Erythroblast (primary cell): ENCODE measurements around the gene PDIA3.
"Not testable (repeated sequence)": the region's sequence is repeated elsewhere in the genome, so short reads cannot be mapped to it uniquely, and the experiment has no call there.

Experiments
- GATA1 ChIP-seq: IDR thresholded peaks from 2 replicates; pipeline ENCODE4 v1.6.1; 2011; ENCODE audit warnings: low read depth, mild to moderate bottlenecking, control low read depth, low read length, moderate library complexity
- POLR2A ChIP-seq: IDR thresholded peaks from 2 replicates; pipeline ENCODE4 v1.6.1; 2011; ENCODE audit warnings: mild to moderate bottlenecking, low read length

DNA sequence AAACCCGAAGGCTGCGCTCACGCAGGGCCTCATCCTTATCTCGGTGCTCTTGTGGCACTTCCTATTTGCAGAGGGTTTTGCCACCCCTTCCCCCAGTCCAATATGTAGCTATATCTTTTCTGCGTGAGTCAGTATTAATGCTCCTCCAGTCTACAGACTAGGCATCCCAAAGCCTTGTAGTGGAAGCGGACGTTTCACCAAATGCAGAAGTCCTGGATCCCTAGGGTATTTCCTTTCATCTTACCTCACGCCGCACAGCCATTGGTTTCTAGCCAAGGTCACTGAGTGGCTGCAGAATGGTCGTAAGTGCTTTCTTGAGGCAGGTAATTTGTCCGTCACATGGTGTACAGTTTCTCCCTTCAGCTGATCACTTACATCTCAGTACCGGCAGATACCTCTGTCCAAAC lies 668 bp downstream of the PDIA3 start:
- not testable (repeated sequence) for TF ChIP-seq POLR2A, GATA1
